Cardiac fibroblast (primary cell): ENCODE measurements around the gene TEX30.

Experiments used
- DNase-seq, 2 donors: peaks; one replicate each; pipeline versions ENCODE4 v3.0.0 to v3.0.0-alpha.2; 2010; ENCODE audit warnings: low read depth in 2 of 2
- H3K4me3 ChIP-seq, 2 donors: replicated peaks in 1 of 2; 1 replicate in 1 of 2; 2 replicates in 1 of 2; pipeline ENCODE4 v1.5.1; 2011; ENCODE audit warnings: low read depth in 2 of 2, low read length in 2 of 2, mild to moderate bottlenecking in 2 of 2, moderate library complexity in 1 of 2
- CTCF ChIP-seq: IDR thresholded peaks from one replicate; pipeline ENCODE4 v1.5.1; 2011; ENCODE audit warnings: low read depth, mild to moderate bottlenecking, low read length, inconsistent platforms

Gene TEX30

GRCh38 chr13:102814025-102814607 lies 40.5 kb upstream of the TEX30 start:
- no peak overlapping the region for H3K4me3 ChIP-seq
- no peak for DNase-seq
- TF ChIP-seq CTCF, result no peak

- peak; percentile 27 to 36 for DNase-seq
- TF ChIP-seq CTCF, result no peak
Observed at GRCh38 chr13:102812611-102813287, 39.2 kb upstream of the TEX30 start.

GRCh38 chr13:102807699-102808098 lies 34.1 kb upstream of the TEX30 start:
- TF ChIP-seq CTCF, result no peak
- DNase-seq, result no peak
- H3K4me3 ChIP-seq, result no peak overlapping the region

More at GRCh38 chr13:102812611-102813287, 39.2 kb upstream of the TEX30 start:
- no peak overlapping the region for H3K4me3 ChIP-seq

- TF ChIP-seq CTCF, result no peak
- H3K4me3 ChIP-seq, result no peak overlapping the region
- DNase-seq, result no peak
Observed at GRCh38 chr13:102805680-102806079, 32.1 kb upstream of the TEX30 start.

GRCh38 chr13:102800145-102801041 lies 26.8 kb upstream of the TEX30 start:
- H3K4me3 ChIP-seq, result peak overlapping the region; percentile 75 to 92
- TF ChIP-seq CTCF, result peak; percentile 84
- peak; percentile 79 to 85 for DNase-seq

- peak overlapping the region; percentile 75 to 92 for H3K4me3 ChIP-seq
- DNase-seq, result peak in 1 of 2 donors; percentile 39
- no peak for TF ChIP-seq CTCF
Observed at GRCh38 chr13:102799426-102800144, 26.0 kb upstream of the TEX30 start.
